ENCODE data around the gene TRAK1. TPM values are rescaled to one million over a fixed set of nuclear protein-coding genes. Genes with fewer than 3 reads are reported as not detected.

TRAK1 gene
- total and polyA plus RNA-seq, 4 donors = 18.2 to 65.4 (median 32.5) TPM

Small RNA genes within 50 kb of the gene (small RNA-seq; reads per million reads assigned to genes)
- not detected for gene RNU4-78P (ENCODE audit: low replicate concordance)

Other genes starting within 250 kb of the TRAK1 start
- 10 to 100 TPM; 21.1 to 56.0 TPM for gene ULK4, start 129.3 kb upstream of the TRAK1 start, total RNA-seq
- 1 to 10 TPM; 2.8 to 4.1 TPM for gene ULK4, start 129.3 kb upstream of the TRAK1 start, polyA plus RNA-seq
- gene CCK, start 174.8 kb downstream of the TRAK1 start, total RNA-seq = under 1 TPM in 1 of 2 donors, not detected in 1; 0.28 TPM
- 1 to 10 TPM in 1 of 2 donors, under 1 TPM in 1; 0.41 to 1.2 TPM for gene CCK, start 174.8 kb downstream of the TRAK1 start, polyA plus RNA-seq

Measured in lung (tissue), 5 donors.